ENCODE data around the gene METRNL. TPM values are rescaled to one million over a fixed set of nuclear protein-coding genes. Genes with fewer than 3 reads are reported as not detected.

METRNL gene
- polyA plus RNA-seq, 3 donors: 13.1 to 133 (median 29.8) TPM

- peak overlapping the region; percentile 37 to 78 for H3K4me3 Mint-ChIP-seq
- Histone ChIP-seq H3K36me3 (replicated peaks in 1 of 2; ENCODE audit: control insufficient read depth in 1 of 2, insufficient read depth in 2 of 2, low read length in 2 of 2) (no peaks in the 10 kb centered on the region), H3K4me3 (replicated peaks in 1 of 3; ENCODE audit: low read depth in 2 of 3, low read length in 3 of 3) (no peak overlapping the region), H2AFZ (ENCODE audit: insufficient read depth, low read depth, low read length, poor library complexity, severe bottlenecking) (no peak overlapping the region), H3K9me3 (replicated peaks in 1 of 2; ENCODE audit: control insufficient read depth in 1 of 2, insufficient read depth in 1 of 2, low read length in 2 of 2) (no peaks in the 10 kb centered on the region), H4K20me1 (ENCODE audit: insufficient read depth, low read length) (no peaks in the 10 kb centered on the region), H3K27ac (ENCODE audit: low read depth in 1 of 2, low read length in 2 of 2) (no peak overlapping the region), H3K4me1 (ENCODE audit: control insufficient read depth in 1 of 2, insufficient read depth in 2 of 2, low read length in 2 of 2) (peaks cover 74 to 78% of the 10 kb centered on the region in 2 donors), H3K27me3 (ENCODE audit: control insufficient read depth in 2 of 2, insufficient read depth in 2 of 2, low read length in 2 of 2) (peaks cover 0 to 6% of the 10 kb centered on the region in 2 donors), H3K9ac (ENCODE audit: insufficient read depth, low read length, poor library complexity, severe bottlenecking) (no peak overlapping the region), H3K4me2 (replicated peaks; ENCODE audit: extremely low read depth, low read length, poor library complexity, severe bottlenecking) (no peak overlapping the region), H3K79me2 (ENCODE audit: insufficient read depth, low read length) (no peaks in the 10 kb centered on the region)
- H3K4me1 Mint-ChIP-seq: peaks cover 80% of the 10 kb centered on the region
- peaks cover 8 to 22% of the 10 kb centered on the region in 2 donors for H3K36me3 Mint-ChIP-seq
- 94% methylated on average over 16 of the region's 16 CpGs for WGBS (ENCODE audit: insufficient coverage)
- peak overlapping the region in 5 of 7 donors; percentile 21 to 88 (median 75) for H3K27ac Mint-ChIP-seq
- no peak for DNase-seq
- peaks cover 29 to 38% (median 33%) of the 10 kb centered on the region in 3 donors for H3K27me3 Mint-ChIP-seq (ENCODE audit: low read depth in 3 of 3)
- intact Hi-C loops (cut with micrococcal nuclease): loop anchor here in 1 of 2 donors (5.0 kb wide), 2 partner anchors 34 to 41 kb away; no protein-coding TSS in a partner anchor
- H3K9me3 Mint-ChIP-seq: peaks cover 0 to 4% (median 0%) of the 10 kb centered on the region in 7 donors
- TF ChIP-seq CTCF (IDR thresholded peaks at IDR 0.05): no peak
Measured at GRCh38 chr17:83122834-83123233, 43.4 kb downstream of the METRNL start.

GRCh38 chr17:83123896-83124801 is 44.7 kb downstream of the METRNL start:
- H3K4me2 ChIP-seq (replicated peaks; ENCODE audit: extremely low read depth, low read length, poor library complexity, severe bottlenecking): peak overlapping the region; percentile 31
- no peaks in the 10 kb centered on the region for H3K9me3 ChIP-seq (replicated peaks in 1 of 2; ENCODE audit: control insufficient read depth in 1 of 2, insufficient read depth in 1 of 2, low read length in 2 of 2)
- Mint-ChIP-seq H3K9me3 (peaks cover 0 to 4% (median 0%) of the 10 kb centered on the region in 7 donors), H3K4me3 (peak overlapping the region; percentile 85 to 93), H3K27ac (peak overlapping the region in 5 of 7 donors; percentile 50 to 88 (median 72)), H3K36me3 (peaks cover 5 to 21% of the 10 kb centered on the region in 2 donors), H3K27me3 (ENCODE audit: low read depth in 3 of 3) (peaks cover 19 to 34% (median 22%) of the 10 kb centered on the region in 3 donors), H3K4me1 (peaks cover 68% of the 10 kb centered on the region)
- no peak overlapping the region for H2AFZ ChIP-seq (ENCODE audit: insufficient read depth, low read depth, low read length, poor library complexity, severe bottlenecking)
- peaks cover 68 to 72% of the 10 kb centered on the region in 2 donors for H3K4me1 ChIP-seq (ENCODE audit: control insufficient read depth in 1 of 2, insufficient read depth in 2 of 2, low read length in 2 of 2)
- WGBS (ENCODE audit: insufficient coverage): 51% methylated on average over 20 of the region's 25 CpGs
- H3K4me3 ChIP-seq (replicated peaks in 1 of 3; ENCODE audit: low read depth in 2 of 3, low read length in 3 of 3): peak overlapping the region in 1 of 3 experiments; percentile 62
- H3K27ac ChIP-seq (ENCODE audit: low read depth in 1 of 2, low read length in 2 of 2): peak overlapping the region in 1 of 2 donors; percentile 78
- no peaks in the 10 kb centered on the region for H3K36me3 ChIP-seq (replicated peaks in 1 of 2; ENCODE audit: control insufficient read depth in 1 of 2, insufficient read depth in 2 of 2, low read length in 2 of 2)
- no peaks in the 10 kb centered on the region for H3K79me2 ChIP-seq (ENCODE audit: insufficient read depth, low read length)
- H4K20me1 ChIP-seq (ENCODE audit: insufficient read depth, low read length): no peaks in the 10 kb centered on the region
- TF ChIP-seq CTCF (IDR thresholded peaks at IDR 0.05): no peak
- H3K9ac ChIP-seq (ENCODE audit: insufficient read depth, low read length, poor library complexity, severe bottlenecking): peak overlapping the region; percentile 56
- H3K27me3 ChIP-seq (ENCODE audit: control insufficient read depth in 2 of 2, insufficient read depth in 2 of 2, low read length in 2 of 2): no peaks in the 10 kb centered on the region
- intact Hi-C loops (cut with micrococcal nuclease): loop anchor here in 1 of 2 donors (5.0 kb wide), 2 partner anchors 33 to 42 kb away; no protein-coding TSS in a partner anchor
- DNase-seq: no peak

All from CD14-positive monocyte (primary cell).